ENCODE data around the gene EDDM3A. TPM values are rescaled to one million over a fixed set of nuclear protein-coding genes. Genes with fewer than 3 reads are reported as not detected.
A peak's percentile ranks its signal among the peaks of the same experiment; 100 is the strongest.

EDDM3A gene
- total RNA-seq, 2 donors from 2014 or later: not detected

- no peaks in the 10 kb centered on the region for H3K9me3 ChIP-seq (ENCODE audit: control insufficient read depth, low read length, poor library complexity, severe bottlenecking)
- DNase-seq (no peak), ATAC-seq (no peak)
- Mint-ChIP-seq H3K27ac (no peak overlapping the region), H3K27me3 (peaks cover 22% of the 10 kb centered on the region), H3K4me3 (no peak overlapping the region), H3K36me3 (ENCODE audit: low read depth) (no peaks in the 10 kb centered on the region), H3K4me1 (peaks cover 6% of the 10 kb centered on the region)
Measured at GRCh38 chr14:20775901-20776300, 30.2 kb downstream of the EDDM3A start.

- Mint-ChIP-seq H3K4me3 (peak overlapping the region; percentile 89), H3K27me3 (no peaks in the 10 kb centered on the region), H3K36me3 (ENCODE audit: low read depth) (no peaks in the 10 kb centered on the region), H3K4me1 (peaks cover 32% of the 10 kb centered on the region), H3K27ac (peak overlapping the region; percentile 92)
- DNase-seq (no peak), ATAC-seq (peak; percentile 36)
- H3K9me3 ChIP-seq (ENCODE audit: control insufficient read depth, low read length, poor library complexity, severe bottlenecking): no peaks in the 10 kb centered on the region
Measured at GRCh38 chr14:20781803-20782202, 36.1 kb downstream of the EDDM3A start.

- Mint-ChIP-seq H3K27ac (peak overlapping the region; percentile 92), H3K27me3 (no peaks in the 10 kb centered on the region), H3K36me3 (ENCODE audit: low read depth) (no peaks in the 10 kb centered on the region), H3K4me1 (peaks cover 32% of the 10 kb centered on the region), H3K4me3 (peak overlapping the region; percentile 89)
- ATAC-seq (peak; percentile 79), DNase-seq (no peak)
- no peaks in the 10 kb centered on the region for H3K9me3 ChIP-seq (ENCODE audit: control insufficient read depth, low read length, poor library complexity, severe bottlenecking)
Measured at GRCh38 chr14:20782280-20782890, 36.7 kb downstream of the EDDM3A start.

DNA sequence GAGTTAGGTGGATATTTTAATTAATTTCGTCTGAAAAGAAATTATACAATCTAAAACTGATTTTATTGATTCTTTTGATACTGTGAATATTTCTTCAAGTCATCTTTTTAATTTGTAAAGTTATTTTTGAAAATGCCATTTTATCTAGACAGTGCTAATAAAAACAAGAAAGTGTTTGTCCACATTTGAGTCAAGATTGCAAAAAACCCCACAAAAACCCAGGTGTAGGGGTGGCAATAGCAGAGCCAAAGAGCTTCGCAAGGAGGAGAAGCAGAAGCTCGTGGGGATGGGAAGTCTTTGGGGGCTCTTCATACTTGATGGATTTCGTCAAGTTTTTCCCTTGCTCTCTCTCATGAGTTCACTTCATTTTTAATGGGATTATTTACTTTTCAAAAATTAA is 41.3 kb downstream of the EDDM3A start:
- Mint-ChIP-seq H3K36me3 (ENCODE audit: low read depth) (no peaks in the 10 kb centered on the region), H3K4me3 (no peak overlapping the region), H3K27me3 (no peaks in the 10 kb centered on the region), H3K4me1 (peaks cover 16% of the 10 kb centered on the region), H3K27ac (no peak overlapping the region)
- H3K9me3 ChIP-seq (ENCODE audit: control insufficient read depth, low read length, poor library complexity, severe bottlenecking): no peaks in the 10 kb centered on the region
- ATAC-seq: no peak
- no peak for DNase-seq

GRCh38 chr14:20789230-20789813 is 43.6 kb downstream of the EDDM3A start:
- Mint-ChIP-seq H3K4me3 (no peak overlapping the region), H3K4me1 (peaks cover 4% of the 10 kb centered on the region), H3K27ac (no peak overlapping the region), H3K27me3 (no peaks in the 10 kb centered on the region), H3K36me3 (ENCODE audit: low read depth) (no peaks in the 10 kb centered on the region)
- H3K9me3 ChIP-seq (ENCODE audit: control insufficient read depth, low read length, poor library complexity, severe bottlenecking): no peaks in the 10 kb centered on the region
- DNase-seq (no peak), ATAC-seq (no peak)

GRCh38 chr14:20790464-20791116 is 44.9 kb downstream of the EDDM3A start:
- peaks cover under 1% of the 10 kb centered on the region for H3K4me1 Mint-ChIP-seq
- H3K9me3 ChIP-seq (ENCODE audit: control insufficient read depth, low read length, poor library complexity, severe bottlenecking): no peaks in the 10 kb centered on the region
- H3K4me3 Mint-ChIP-seq: no peak overlapping the region
- H3K36me3 Mint-ChIP-seq (ENCODE audit: low read depth): no peaks in the 10 kb centered on the region
- ATAC-seq: no peak
- H3K27me3 Mint-ChIP-seq: no peaks in the 10 kb centered on the region
- H3K27ac Mint-ChIP-seq: no peak overlapping the region
- no peak for DNase-seq

DNA sequence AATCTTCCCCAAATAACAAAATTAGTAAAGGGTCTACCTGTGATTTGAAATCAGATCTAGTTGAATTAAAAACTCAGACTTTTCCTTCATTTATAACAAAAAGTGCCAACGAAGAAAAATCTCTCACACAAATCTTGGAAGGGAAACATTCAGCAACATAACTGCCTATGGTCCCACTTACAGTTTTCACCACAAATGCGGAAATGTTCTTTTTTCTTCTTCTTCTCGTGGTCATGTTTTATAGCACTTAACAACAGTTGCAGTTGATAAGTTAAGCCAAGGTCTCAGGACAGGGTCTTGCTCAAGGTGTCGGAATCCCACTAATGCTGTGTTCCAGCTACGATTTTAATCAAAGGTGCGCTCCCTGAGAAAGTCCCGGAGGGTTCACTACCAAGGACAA is 45.5 kb downstream of the EDDM3A start:
- ATAC-seq: no peak
- no peaks in the 10 kb centered on the region for H3K4me1 Mint-ChIP-seq
- H3K4me3 Mint-ChIP-seq: no peak overlapping the region
- H3K27me3 Mint-ChIP-seq: no peaks in the 10 kb centered on the region
- H3K9me3 ChIP-seq (ENCODE audit: control insufficient read depth, low read length, poor library complexity, severe bottlenecking): no peaks in the 10 kb centered on the region
- H3K27ac Mint-ChIP-seq: no peak overlapping the region
- no peak for DNase-seq
- no peaks in the 10 kb centered on the region for H3K36me3 Mint-ChIP-seq (ENCODE audit: low read depth)

GRCh38 chr14:20791597-20791996 is 45.9 kb downstream of the EDDM3A start:
- Mint-ChIP-seq H3K27me3 (no peaks in the 10 kb centered on the region), H3K36me3 (ENCODE audit: low read depth) (no peaks in the 10 kb centered on the region), H3K27ac (no peak overlapping the region), H3K4me3 (no peak overlapping the region), H3K4me1 (no peaks in the 10 kb centered on the region)
- no peaks in the 10 kb centered on the region for H3K9me3 ChIP-seq (ENCODE audit: control insufficient read depth, low read length, poor library complexity, severe bottlenecking)
- ATAC-seq (no peak), DNase-seq (no peak)

DNA sequence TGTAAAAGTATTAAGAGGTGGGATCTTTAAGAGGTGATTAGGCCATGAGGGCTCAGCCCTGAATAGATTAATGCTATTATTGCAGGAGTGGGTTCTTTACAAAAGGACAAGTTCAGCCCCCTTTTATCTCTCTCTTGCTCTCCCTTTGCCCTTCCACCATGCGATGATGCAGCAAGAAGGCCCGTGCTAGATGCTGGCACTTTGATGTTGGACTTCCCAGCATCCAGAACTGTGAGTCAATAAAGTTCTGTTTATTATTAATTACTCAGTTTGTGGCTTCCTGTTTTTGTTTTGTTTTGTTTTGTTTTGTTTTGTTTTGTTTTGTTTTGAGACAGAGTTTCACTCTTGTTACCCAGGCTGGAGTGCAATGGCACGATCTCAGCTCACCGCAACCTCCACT is 46.9 kb downstream of the EDDM3A start:
- Mint-ChIP-seq H3K27me3 (no peaks in the 10 kb centered on the region), H3K36me3 (ENCODE audit: low read depth) (no peaks in the 10 kb centered on the region), H3K4me1 (no peaks in the 10 kb centered on the region), H3K4me3 (no peak overlapping the region), H3K27ac (no peak overlapping the region)
- H3K9me3 ChIP-seq (ENCODE audit: control insufficient read depth, low read length, poor library complexity, severe bottlenecking): no peaks in the 10 kb centered on the region
- no peak for ATAC-seq
- DNase-seq: no peak

GRCh38 chr14:20794644-20795369 is 49.1 kb downstream of the EDDM3A start:
- ATAC-seq (no peak), DNase-seq (no peak)
- H3K27me3 Mint-ChIP-seq: peaks cover 15% of the 10 kb centered on the region
- no peaks in the 10 kb centered on the region for H3K9me3 ChIP-seq (ENCODE audit: control insufficient read depth, low read length, poor library complexity, severe bottlenecking)
- no peaks in the 10 kb centered on the region for H3K36me3 Mint-ChIP-seq (ENCODE audit: low read depth)
- no peaks in the 10 kb centered on the region for H3K4me1 Mint-ChIP-seq
- no peak overlapping the region for H3K4me3 Mint-ChIP-seq
- H3K27ac Mint-ChIP-seq: no peak overlapping the region

DNA sequence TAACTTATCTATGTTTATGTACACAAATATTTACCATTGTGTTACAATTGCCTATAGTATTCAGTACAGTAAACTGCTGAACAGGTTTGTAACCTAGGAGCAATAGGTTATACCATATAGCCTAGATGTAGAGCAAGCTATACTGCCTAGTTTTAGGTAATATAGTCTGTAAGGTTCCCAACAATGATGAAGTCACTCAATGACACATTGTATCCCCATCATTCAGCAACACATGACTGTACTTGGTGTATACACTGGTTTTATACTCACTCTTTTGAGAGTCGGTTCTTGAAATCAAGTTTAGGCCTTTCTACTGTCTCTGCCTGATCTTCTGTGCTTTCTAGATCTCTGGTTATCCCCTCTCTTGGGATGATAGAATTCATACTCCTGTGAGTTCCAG is 51.5 kb downstream of the EDDM3A start:
- no peak overlapping the region for H3K4me3 Mint-ChIP-seq
- ATAC-seq: no peak
- peaks cover 1% of the 10 kb centered on the region for H3K4me1 Mint-ChIP-seq
- no peaks in the 10 kb centered on the region for H3K9me3 ChIP-seq (ENCODE audit: control insufficient read depth, low read length, poor library complexity, severe bottlenecking)
- no peak for DNase-seq
- no peaks in the 10 kb centered on the region for H3K36me3 Mint-ChIP-seq (ENCODE audit: low read depth)
- no peak overlapping the region for H3K27ac Mint-ChIP-seq
- peaks cover 28% of the 10 kb centered on the region for H3K27me3 Mint-ChIP-seq
